H1 (cell line): ENCODE data around the gene MACROH2A1. TPM values are rescaled to one million over a fixed set of nuclear protein-coding genes. Genes with fewer than 3 reads are reported as not detected.

Experiments
- CEBPB ChIP-seq: IDR thresholded peaks from 2 replicates; pipeline ENCODE4 v1.6.1; 2012; ENCODE audit warnings: low read depth, low read length
- MAFK ChIP-seq: IDR thresholded peaks from 2 replicates; pipeline ENCODE4 v1.6.1; 2012; ENCODE audit warnings: low read depth, mild to moderate bottlenecking, improper control_type of control experiment, low read length
- POLR2AphosphoS5 ChIP-seq: IDR thresholded peaks from 2 replicates; pipeline ENCODE4 v1.6.1; 2011; ENCODE audit warnings: low read depth, low read length
- RBBP5 ChIP-seq: IDR thresholded peaks from 2 replicates; pipeline ENCODE4 v1.7.1; 2012; ENCODE audit warnings: low read depth, mild to moderate bottlenecking, inconsistent platforms, low read length, moderate library complexity, borderline replicate concordance
- polyA plus RNA-seq, 7 experiments: library from polyadenylated mRNA; depleted of rRNA in 3 of 7; stranded (reverse) in 5 of 7; unstranded in 2 of 7; fragments of >200 nt in 5 of 7; fragments of 200-250 nt in 2 of 7; gene quantifications; 1 replicate in 5 of 7; 2 replicates in 1 of 7; 4 replicates in 1 of 7; pipeline versions ENCODE4 v1.2.1 to v1.2.3, GENCODE V29; 2011 to 2013; ENCODE audit warnings: missing spikeins in 2 of 7, mixed read lengths in 2 of 7
- total RNA-seq: library from RNA; stranded (reverse); fragmentation: NEBNext Ultra II Directional; extraction: Animal tissue kit (Norgen Biotek cat#: 25700); gene quantifications from 2 replicates; pipeline ENCODE4 v1.2.1, GENCODE V29; 2021
- TF ChIP-seq, protein P1 (sequence below): IDR thresholded peaks from 2 replicates; pipeline ENCODE4 v1.6.1; 2012; ENCODE audit warnings: low read length, inconsistent platforms

Gene MACROH2A1
- total and polyA plus RNA-seq, 2 of the 8 experiments (the other 6 are each of a cell fraction or from before 2014, with no cell fraction given), result 60.0 to 92.3 TPM

GRCh38 chr5:135441919-135442318, 42.9 kb upstream of the MACROH2A1 start (continued):
- TF ChIP-seq RBBP5, result no peak
- TF ChIP-seq, protein P1, sequence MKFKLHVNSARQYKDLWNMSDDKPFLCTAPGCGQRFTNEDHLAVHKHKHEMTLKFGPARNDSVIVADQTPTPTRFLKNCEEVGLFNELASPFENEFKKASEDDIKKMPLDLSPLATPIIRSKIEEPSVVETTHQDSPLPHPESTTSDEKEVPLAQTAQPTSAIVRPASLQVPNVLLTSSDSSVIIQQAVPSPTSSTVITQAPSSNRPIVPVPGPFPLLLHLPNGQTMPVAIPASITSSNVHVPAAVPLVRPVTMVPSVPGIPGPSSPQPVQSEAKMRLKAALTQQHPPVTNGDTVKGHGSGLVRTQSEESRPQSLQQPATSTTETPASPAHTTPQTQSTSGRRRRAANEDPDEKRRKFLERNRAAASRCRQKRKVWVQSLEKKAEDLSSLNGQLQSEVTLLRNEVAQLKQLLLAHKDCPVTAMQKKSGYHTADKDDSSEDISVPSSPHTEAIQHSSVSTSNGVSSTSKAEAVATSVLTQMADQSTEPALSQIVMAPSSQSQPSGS, result no peak
- no peak for TF ChIP-seq POLR2AphosphoS5
- no peak for TF ChIP-seq MAFK
- TF ChIP-seq CEBPB, result no peak
